A673 (cell line): Measurements from ENCODE around the gene SHC3.

Experiments
- EZH2 ChIP-seq: fragments of 200-600 bp; sonication (generic); IDR thresholded peaks from 2 replicates; pipeline ENCODE4 v1.6.1; 2017; ENCODE audit warnings: borderline replicate concordance, low read depth, mild to moderate bottlenecking, mixed read lengths, antibody characterized with exemption, low read length; ENCODE audit not compliant: poor library complexity, severe bottlenecking
- TF ChIP-seq, protein P1 (sequence below): fragments of 300-800, 200-600 bp; sonication (generic); conservative IDR thresholded peaks from 2 replicates; pipeline ENCODE4 v1.5.1; 2017; ENCODE audit warnings: low read depth, mild to moderate bottlenecking, antibody characterized with exemption, low read length, moderate library complexity, mixed read lengths

DNA sequence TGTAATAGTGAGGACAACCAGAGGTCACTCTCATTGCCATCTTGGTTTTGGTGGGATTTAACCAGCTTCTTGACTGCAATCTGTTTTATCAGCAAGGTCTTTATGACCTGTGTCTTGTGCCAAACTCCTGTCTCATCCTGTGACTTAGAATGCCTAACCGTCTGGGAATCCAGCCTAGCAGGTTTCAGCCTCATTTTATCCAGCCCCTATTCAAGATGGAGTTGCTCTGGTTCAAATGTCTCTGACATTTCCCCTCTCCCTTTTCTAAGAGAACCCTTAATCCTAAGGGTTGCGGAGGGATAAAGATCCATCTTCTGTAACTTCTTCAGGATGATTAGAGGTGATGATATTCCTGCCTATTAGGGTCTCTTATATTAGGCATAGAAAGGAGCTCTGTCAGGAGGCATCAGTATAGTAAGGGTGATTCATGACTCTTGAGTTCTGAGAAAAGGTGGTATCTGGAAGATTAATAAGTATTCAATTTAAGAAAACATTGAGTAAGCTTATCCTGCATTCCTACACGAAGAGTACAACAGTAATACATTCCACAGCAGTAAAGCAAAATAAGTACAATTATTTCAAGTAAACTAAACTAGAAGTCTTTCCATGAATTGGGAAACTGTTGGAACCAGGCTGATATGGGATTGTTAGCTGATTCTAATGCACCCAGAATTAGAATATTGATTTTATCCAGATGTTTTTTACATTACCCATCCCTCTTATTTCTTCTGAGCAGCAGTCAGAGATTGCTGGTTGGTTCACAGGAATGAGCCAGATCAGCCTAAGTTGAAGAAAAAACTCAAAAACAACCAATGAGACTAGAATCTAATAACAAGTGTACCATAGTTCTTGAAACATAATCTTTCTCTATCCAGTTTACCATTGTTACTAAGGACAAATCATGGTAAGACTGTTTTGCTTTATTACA, 39.9 kb downstream of the SHC3 start:
- TF ChIP-seq, protein P1, sequence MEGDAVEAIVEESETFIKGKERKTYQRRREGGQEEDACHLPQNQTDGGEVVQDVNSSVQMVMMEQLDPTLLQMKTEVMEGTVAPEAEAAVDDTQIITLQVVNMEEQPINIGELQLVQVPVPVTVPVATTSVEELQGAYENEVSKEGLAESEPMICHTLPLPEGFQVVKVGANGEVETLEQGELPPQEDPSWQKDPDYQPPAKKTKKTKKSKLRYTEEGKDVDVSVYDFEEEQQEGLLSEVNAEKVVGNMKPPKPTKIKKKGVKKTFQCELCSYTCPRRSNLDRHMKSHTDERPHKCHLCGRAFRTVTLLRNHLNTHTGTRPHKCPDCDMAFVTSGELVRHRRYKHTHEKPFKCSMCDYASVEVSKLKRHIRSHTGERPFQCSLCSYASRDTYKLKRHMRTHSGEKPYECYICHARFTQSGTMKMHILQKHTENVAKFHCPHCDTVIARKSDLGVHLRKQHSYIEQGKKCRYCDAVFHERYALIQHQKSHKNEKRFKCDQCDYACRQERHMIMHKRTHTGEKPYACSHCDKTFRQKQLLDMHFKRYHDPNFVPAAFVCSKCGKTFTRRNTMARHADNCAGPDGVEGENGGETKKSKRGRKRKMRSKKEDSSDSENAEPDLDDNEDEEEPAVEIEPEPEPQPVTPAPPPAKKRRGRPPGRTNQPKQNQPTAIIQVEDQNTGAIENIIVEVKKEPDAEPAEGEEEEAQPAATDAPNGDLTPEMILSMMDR: no peak
- no peak for TF ChIP-seq EZH2
